Omental fat pad (tissue), 4 donors: ENCODE results near the gene RRM1. TPM values are rescaled to one million over a fixed set of nuclear protein-coding genes. Genes with fewer than 3 reads are reported as not detected.

Source experiments
- ATAC-seq: fragments of 150-250 bp; one replicate; pipeline ENCODE4 v1.9.1; 2016; ENCODE audit warnings: mild to moderate bottlenecking, moderate library complexity; ENCODE audit not compliant: low FRiP score
- DNase-seq: peaks from one replicate; pipeline ENCODE4 v3.0.0-alpha.2; 2019; ENCODE audit warnings: low spot score
- total RNA-seq, 4 donors: library from RNA; depleted of rRNA; stranded (reverse); fragments of >200 nt; gene quantifications; one replicate each; pipeline ENCODE4 v1.1.0, GENCODE V29; 2016
- TF ChIP-seq, protein P1 (sequence below), 3 donors: fragments of 450-650 bp; IDR thresholded peaks; one replicate each; pipeline ENCODE4 v1.5.1; 2016 to 2017; ENCODE audit warnings: antibody characterized with exemption in 3 of 3, mild to moderate bottlenecking in 3 of 3, moderate library complexity in 2 of 3

Gene RRM1
- total RNA-seq, 4 donors from 2014 or later = 26.0 to 42.4 (median 36.6) TPM

- ATAC-seq (no peak), DNase-seq (no peak)
- TF ChIP-seq, protein P1, sequence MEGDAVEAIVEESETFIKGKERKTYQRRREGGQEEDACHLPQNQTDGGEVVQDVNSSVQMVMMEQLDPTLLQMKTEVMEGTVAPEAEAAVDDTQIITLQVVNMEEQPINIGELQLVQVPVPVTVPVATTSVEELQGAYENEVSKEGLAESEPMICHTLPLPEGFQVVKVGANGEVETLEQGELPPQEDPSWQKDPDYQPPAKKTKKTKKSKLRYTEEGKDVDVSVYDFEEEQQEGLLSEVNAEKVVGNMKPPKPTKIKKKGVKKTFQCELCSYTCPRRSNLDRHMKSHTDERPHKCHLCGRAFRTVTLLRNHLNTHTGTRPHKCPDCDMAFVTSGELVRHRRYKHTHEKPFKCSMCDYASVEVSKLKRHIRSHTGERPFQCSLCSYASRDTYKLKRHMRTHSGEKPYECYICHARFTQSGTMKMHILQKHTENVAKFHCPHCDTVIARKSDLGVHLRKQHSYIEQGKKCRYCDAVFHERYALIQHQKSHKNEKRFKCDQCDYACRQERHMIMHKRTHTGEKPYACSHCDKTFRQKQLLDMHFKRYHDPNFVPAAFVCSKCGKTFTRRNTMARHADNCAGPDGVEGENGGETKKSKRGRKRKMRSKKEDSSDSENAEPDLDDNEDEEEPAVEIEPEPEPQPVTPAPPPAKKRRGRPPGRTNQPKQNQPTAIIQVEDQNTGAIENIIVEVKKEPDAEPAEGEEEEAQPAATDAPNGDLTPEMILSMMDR (IDR thresholded peaks at IDR 0.05) = no peak
Observed at GRCh38 chr11:4065601-4066377, 28.8 kb upstream of the RRM1 start.

GRCh38 chr11:4066910-4067309, 27.7 kb upstream of the RRM1 start:
- TF ChIP-seq, protein P1 (IDR thresholded peaks at IDR 0.05) = no peak
- ATAC-seq (no peak), DNase-seq (no peak)

- TF ChIP-seq, protein P1 (IDR thresholded peaks at IDR 0.05) = no peak
- ATAC-seq (no peak), DNase-seq (no peak)
Observed at GRCh38 chr11:4068962-4069361, 25.6 kb upstream of the RRM1 start.

DNA sequence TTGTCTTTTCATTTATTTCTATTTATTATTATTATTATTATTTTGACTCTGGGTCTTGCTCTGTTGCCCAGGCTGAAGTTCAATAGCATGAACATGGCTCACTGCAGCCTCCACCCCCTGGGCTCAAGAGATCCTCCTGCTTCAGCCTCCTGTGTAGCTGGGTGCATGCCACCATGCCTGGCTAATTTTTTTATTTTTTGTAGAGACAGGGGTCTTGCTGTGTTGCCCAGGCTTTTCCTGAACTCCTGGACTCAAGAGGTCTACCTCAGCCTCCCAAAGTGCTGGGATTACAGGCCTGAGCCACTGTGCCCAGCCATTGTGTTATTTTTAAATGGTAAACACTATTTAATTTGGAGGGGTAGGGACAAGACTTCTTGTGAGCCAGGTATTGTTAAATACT, 23.3 kb upstream of the RRM1 start:
- TF ChIP-seq, protein P1 (IDR thresholded peaks at IDR 0.05) = no peak
- no peak for DNase-seq
- ATAC-seq = no peak

GRCh38 chr11:4071914-4072313, 22.7 kb upstream of the RRM1 start:
- TF ChIP-seq, protein P1 (IDR thresholded peaks at IDR 0.05) = no peak
- ATAC-seq (no peak), DNase-seq (no peak)

DNA sequence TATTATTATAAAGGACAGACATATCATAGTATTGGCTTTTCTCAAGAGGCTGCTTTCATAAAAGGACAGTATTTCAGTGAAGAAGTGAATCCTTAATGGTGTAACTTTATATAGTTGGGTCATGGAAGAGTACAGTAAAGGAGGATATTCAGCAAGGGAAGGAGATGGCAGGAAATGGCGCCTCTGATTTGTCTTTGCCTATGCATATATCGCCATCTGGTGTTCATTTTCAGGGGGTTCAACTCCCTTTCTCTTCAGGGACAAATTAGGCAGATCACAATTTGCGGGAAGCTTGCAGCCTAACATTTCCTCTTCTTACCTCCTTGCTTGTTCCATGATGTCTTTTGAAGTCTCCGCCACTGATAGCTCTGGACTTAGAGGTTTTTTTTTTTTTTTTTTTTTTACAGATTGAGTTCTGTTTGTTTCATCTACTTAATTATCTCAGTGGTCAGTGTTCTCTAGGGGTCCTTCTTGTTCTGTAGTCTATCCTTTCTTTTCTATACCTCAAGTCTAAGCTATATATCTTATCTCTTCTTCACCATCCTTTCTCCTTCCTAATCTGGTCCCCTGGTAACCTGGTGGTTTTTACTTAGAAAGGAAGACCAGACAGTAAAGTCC, 21.8 kb upstream of the RRM1 start:
- no peak for DNase-seq
- peak; percentile 81 for ATAC-seq
- TF ChIP-seq, protein P1 (IDR thresholded peaks at IDR 0.05) = peak in 1 of 3 donors; percentile 76

GRCh38 chr11:4074266-4074665, 20.3 kb upstream of the RRM1 start:
- ATAC-seq (peak; percentile 52), DNase-seq (no peak)
- TF ChIP-seq, protein P1 (IDR thresholded peaks at IDR 0.05) = no peak
